GM19025 (cell line): Measurements from ENCODE around the gene PHYH.
A peak's percentile ranks its signal among the peaks of the same experiment; 100 is the strongest.
"Not testable (repeated sequence)": the region's sequence is repeated elsewhere in the genome, so short reads cannot be mapped to it uniquely, and the experiment has no call there.

Experiments
- ATAC-seq: cut with Tn5 transposase; IDR thresholded peaks from one replicate; pipeline ENCODE4 v1.9.1; 2021; ENCODE audit warnings: mild to moderate bottlenecking, low read depth, moderate library complexity; ENCODE audit not compliant: unreplicated experiment

PHYH gene

DNA sequence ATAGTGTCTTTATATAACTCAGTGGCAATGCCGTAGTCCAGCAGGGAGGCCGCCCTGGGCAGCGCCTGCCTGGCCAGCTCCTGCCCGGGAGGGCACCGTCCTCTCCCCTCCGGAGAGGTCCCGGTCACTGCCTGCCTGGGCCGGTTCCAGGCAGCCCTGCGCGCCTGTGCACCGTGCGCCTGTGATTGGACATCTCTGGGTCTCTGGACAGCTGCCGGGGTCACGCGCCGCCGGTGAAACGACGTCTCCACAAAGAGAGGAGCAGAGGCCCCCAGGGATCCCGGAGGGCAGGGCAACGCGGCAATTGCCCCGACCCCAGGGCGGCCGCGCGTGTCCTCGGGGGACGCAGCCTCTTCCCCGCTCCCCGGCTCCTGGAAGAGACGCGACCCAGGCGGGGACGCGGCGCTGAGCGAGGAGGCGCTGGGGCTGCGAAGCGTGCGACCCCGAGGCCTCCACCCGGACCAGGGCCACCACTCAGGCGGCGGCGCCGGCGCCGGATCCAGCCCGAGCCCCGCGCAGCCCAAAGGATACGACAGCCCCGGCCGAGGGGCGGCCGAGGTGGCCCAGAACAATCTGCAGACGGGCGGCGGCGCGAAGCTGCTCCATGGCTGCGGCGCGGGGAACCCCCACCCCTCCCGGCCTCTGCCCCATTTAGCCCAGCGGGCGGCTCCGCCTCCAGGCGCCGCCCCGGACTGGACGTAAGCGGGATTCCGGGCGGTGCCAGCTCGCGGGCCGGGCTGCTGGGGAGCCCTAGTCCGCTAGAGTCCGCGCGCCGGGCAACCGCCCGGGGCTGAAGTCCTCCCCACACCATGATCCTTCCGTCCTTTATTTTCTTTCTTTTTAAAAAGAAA, at the start of gene PHYH:
PHYH (minus strand) TSS at position 628 of the 851 bp plus-strand sequence; CDS start at position 606, 22 bp downstream.
- peak; percentile 83 for ATAC-seq

DNA sequence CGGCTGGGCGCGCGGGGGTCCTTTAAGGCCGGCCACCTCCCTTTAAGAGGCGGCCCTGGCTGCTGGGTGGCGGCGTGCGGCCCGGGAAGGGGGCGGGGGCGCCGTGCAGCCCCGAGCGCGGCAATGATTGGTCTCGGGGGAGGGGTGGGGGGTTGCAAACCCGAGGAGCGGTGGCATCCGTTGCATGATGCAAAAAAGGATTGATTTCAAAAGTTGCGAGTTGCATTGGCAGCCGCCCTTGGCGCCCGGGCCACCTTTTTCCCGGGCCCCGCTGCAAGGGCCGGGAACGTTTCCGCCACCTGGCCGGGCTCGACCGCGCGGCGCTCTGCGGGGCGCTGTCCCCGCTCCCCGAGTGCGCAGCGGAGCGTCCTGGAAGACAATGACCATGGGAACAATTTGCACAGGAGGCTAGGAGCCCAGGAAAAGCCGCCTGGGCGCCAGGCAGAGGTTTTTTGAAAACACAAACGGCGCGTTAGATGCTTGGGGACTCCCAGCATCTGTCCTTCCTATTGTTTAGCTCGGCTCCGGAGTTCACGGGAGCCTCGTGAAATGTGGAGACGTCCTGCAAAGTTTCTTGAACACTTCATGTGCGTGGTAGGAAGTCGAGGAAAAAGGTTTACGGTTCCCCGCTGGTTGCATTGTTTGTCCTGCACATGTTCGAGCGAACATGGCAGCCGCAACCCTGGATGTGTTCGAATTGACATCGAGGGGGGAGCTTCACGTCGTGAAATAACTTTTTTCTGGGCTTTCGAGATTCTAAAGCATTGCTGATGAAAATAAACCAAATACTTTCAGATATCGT, 48.6 kb upstream of the PHYH start, which contains the start of gene SEPHS1:
SEPHS1 (minus strand) TSS at position 78 of the 802 bp plus-strand sequence. CDS start 3,343 bp downstream, outside the sequence.
- peak; percentile 53 for ATAC-seq

DNA sequence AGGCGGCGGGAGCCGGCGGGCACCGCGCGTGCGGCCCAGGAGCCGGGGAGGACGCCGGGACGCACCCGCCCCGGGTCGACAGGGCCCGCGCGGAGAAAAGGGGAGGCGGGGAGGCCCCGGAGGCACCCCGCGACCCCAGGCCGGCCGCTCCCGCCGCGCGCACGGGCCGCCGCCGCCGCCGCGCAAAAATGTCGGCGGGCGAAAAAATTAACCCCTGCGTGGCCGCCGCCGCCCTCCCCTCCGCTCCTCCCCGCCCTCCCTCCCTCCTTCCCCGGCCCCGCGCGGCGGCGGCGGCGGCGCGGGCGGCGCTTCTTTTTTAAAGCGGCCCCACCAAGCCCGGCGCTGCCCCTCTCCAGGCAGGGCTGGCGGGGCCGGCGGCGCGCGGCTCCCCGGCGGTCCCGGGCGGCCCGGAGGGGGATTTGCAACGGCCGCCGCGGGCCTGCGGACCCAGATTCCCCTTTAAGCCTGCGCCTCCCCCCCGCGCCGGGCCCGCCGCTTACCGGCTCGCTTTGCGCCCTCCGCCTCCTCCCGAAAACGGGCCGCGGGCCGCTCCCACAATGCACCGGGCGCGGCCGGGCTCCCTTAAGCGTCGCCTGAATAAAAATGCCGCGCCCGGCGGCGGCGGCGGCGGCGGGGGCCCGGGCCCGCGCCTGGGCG, 47.8 kb upstream of the PHYH start:
- ATAC-seq: peak; percentile 54

DNA sequence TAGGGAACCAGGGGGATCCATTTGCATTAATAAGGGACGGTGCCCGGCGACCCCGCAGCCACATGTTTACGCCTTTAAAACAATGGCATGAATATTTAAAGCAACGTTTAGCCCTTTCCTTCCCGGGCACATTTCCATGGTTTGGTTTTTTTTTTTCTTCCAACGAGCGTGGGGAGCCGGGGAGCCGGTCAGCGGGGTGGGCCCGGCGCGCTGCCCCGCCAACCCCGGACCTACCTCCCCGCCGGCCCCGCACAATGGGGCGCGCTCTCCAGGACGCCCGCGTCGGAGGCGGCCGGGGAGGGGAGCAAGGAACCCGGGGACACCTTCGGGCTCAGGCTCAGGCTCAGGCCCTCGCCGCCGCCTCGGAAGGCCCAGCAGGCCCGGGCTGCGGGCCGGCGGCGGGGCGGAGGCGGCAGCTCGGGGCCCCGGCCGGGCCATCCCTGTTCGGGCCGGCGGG, 47.2 kb upstream of the PHYH start:
- peak; percentile 25 for ATAC-seq

DNA sequence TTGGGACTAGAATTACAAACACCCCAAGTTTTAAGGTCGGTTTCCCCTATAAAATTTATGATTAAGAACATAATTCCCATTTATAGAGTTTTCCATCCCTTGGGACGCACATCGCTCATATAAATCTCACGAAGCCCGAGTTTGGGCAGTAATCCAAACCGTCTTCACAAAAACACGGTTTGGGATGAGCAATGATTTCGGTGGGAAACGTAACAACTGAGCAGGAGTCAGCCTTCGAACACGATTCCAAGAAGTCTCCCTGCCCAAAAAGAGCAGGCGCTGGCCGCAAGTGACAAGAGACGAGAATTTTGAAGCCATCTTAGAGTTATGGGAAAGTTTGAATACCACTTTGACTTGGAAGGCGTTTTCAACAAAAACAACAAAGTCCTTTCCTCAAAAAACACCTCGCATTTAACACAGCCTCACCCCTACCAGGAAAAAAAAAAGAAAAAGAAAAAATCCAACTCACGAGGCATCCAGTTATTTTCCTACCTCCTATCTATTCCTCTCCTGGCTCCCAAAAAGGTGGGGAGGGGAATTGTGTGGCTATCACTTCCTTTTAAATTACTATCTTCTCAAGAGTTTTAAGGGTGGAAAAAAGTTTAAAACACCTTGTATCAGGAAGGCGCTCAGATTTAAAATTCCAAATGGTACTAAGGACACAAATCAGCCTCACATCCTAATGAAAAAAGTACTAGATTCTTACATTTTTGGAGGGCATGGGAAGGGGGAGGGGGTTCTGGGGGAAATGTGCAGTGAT, 46.6 kb upstream of the PHYH start:
- no peak for ATAC-seq

DNA sequence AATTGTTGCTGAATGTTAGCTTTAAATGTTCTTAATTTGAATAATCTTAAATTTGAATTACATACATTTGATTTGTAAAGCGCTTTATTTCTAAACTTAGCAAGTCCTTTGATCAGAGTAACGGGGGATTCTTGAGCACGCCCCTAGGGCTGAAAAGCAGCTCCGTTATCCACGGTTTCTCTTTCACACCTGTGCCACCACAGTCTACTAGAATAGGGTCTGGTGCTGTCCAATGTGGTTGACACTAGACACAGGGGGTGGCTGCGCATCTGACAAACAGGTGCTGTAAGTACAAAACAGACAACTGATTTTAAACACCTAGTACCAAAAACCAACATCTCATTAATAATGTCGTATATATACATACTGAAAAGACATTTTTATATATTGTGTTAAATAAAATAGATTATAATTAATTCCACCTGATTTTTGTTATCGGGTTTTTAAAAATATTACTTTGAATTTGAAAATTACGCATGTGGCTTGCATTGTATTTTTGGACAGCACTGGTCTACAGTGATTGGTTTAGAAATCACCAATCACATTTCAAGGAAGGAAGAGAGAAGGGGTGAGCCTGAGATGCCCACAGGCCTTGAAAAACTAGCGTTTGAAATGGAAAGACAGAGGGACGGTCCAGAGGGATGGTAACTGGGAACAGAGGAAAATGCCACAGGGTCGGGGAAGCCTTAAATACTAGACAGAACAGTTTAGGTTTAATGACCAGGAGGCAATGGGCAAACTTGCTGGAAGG, 40.9 kb upstream of the PHYH start:
- ATAC-seq: peak; percentile 87

DNA sequence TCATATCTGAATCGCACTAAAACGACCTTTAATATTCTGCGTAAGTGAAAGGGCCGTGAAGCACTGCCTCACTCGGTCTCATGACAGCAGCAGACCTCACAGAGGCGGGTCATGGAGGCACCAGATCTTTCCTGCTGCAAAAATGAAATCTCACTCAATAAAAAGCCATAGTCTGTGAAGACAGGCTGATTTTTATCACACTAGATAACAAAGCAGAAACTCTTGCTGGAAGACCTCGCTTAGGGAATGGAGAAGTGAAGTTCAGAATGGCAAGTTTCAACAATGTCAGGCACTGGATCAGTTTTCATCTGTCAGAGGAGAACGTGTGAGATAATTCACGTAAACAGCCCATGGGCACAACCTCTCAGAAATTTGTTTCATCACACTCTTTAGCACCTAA, 40.2 kb upstream of the PHYH start:
- ATAC-seq: no peak

DNA sequence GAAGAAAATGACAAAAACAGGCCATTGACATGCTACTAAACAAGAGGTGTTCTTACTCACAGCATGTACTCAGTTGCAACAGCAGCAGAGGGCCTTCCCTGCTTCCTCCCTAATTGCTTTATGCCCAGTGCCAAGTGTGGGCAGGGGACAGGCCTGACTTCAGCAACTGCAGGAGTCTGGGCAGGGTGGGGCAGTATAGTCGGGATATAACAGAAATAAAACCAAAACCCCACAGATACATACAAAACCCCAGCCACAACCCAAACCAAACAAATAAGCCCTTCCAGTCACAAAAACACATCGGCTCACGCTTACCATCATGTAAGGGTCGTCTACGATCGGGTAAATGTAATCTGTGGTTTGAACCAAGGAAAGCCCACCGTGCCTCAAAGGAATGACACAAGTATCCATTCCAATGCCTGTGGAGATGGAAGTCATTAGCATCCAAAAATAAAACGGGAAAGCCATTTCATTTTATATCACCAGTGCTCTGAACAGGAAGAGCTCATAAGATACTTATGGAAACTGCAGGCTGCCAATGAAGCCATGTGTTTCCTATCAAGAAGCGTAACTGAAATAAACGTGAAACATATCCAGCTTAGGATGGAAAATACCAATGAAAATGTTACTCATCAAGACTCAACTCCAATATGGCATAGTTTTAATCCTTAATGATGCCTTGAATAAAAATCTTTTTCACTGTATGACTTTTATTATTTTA, 38.7 kb upstream of the PHYH start:
- ATAC-seq: no peak

DNA sequence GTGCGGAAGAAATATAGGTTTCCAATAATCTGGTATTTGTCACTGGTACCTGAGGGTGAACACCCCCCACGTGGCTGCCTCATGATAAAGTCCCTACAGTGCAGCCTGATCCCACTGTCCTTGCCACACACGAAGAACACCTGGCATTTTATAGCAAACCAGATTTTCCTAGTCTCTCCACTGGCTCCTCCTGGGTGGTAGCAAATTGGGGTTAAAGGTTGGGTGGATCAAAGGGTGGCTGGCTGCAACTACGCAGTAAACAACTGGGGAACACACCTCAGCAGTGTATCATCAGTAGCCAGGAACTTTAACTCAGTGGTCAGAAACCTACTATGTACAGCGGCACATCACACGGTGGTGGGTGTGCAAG, 37.9 kb upstream of the PHYH start:
- no peak for ATAC-seq

DNA sequence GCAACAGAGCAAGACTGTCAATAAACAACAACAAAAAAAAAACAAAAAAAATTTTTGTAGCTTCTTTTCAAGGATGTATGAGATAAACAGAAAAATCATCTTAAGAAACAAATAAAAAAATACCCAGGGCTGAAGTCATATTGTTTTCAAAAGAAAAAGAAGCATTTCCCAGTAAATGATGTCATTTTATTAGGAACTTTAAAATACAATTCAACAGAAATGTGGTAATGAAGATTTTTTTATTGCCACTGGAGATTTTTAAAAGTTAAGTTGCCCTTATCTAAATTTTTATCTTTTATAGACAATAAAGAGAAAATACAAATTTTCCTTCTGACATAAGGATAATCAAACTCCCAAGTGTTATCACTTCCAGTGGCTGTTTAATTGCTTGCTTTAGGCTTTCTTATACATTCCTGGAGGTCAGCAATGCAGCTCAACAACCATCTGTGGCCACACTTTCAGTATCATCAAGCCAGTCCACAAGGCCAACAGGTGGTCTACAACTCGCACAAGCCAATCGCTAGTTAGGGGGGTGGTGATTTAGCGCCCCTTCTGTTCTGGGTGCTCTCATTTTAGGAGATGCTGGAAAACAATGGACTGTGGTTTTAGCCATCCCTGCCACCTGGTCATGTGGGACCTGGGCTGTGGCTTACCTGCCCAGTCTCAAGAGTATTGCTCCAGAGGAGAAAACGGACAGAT, 37.4 kb upstream of the PHYH start:
- no peak for ATAC-seq

DNA sequence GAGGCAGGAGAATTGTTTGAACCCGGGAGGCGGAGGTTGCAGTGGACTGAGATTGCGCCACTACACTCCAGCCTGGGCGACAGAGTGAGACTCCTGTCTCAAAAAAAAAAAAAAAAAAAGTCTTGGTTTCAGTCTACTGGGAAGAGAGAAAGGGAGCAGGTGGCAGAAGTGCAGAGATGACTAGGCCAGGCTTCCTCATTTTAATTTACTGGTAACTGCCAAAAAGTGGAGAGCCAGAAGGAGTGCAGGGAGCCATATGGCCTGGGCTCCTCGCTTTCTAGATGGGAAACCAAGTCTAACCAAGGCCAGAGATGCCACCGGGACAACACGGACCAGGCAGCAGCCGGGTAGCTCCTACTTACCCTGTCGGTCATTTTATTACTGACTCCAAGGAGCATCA, 36.0 kb upstream of the PHYH start:
- ATAC-seq: no peak

DNA sequence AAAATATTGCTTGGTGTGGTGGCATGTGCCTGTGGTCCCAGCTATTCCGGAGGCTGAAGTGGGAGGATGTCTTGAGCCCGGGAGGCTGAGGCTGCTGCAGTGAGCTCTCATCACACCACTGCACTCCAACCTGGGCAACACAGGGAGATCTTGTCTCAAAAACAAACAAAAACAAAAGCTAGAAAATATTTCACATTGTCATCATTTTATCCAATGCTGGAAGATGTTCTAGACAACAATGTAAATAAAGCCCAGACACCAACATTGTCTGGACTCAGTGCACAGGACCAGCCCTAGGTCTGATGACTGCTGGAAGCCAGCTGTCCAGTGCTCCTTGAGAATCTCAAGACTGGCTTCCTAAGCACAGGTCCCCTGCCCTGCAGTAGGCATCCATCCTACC, 34.7 kb upstream of the PHYH start:
- ATAC-seq: no peak

DNA sequence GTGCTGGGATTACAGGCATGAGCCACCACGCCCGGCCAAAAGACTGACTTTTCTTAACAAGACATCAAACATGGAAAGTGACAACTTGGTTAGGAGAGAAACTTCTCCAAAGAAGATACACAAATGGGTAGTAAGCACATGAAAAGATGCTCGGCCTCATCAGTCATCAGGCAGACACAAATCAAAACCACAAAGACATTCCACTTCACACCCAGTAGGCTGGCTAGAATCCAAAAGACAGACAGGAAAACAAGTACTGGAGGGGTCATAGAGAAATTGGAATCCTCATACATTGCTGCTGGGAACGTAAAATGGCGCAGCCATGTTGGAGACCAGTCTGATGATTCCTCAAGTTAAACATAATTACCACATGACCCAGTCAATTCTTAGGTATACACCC, 31.8 kb upstream of the PHYH start:
- ATAC-seq: no peak

DNA sequence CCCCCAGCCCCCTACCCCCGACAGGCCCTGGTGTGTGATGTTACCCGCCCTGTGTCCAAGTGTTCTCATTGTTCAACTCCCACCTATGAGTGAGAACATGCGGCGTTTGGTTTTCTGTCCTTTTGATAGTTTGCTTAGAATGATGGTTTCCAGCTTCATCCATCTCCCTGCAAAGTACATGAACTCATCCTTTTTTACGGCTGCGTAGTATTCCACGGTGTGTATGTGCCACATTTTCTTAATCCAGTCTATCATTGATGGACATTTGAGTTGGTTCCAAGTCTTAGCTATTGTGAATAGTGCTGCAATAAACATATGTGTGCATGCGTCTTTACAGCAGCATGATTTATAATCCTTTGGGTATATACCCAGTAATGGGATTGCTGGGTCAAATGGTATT, 31.1 kb upstream of the PHYH start:
- not testable (repeated sequence) for ATAC-seq

DNA sequence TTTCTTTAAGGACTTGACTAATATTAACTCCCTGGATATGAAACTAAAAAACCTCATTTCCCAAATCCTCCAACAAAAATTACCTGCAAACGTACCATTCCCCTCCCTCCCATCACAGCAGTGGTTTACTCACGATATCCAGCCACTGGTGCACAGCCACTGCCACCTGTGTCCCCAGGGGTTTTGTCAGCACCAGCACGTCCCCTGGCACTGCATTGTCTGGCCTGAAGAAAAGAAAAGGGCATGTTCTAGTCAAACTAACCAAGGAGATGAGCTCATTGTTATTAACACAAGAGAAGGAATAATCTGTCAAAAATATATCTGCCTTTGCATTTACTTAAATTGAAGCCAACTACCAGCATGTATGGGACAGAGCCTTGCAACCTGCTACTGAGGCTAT, 29.7 kb upstream of the PHYH start:
- ATAC-seq: no peak

DNA sequence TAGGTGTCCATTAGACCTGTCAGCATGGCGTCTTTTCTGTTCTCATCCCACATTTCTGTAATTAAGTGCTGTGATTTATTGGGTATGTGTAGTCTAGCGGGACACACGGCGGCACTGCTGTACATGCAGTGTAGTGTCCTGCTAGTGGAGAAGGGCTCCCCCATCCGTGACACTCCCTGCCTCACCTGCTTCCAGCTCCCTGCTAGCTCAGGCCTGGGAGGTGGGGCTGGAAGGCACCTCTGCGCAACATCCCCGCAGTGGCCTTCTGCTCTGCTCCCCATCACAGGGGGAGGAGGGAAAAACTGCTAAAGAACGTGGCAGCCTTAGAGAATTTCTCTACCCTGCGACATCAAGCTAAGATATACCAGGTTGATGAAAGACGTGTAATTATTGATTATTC, 28.7 kb upstream of the PHYH start:
- no peak for ATAC-seq

DNA sequence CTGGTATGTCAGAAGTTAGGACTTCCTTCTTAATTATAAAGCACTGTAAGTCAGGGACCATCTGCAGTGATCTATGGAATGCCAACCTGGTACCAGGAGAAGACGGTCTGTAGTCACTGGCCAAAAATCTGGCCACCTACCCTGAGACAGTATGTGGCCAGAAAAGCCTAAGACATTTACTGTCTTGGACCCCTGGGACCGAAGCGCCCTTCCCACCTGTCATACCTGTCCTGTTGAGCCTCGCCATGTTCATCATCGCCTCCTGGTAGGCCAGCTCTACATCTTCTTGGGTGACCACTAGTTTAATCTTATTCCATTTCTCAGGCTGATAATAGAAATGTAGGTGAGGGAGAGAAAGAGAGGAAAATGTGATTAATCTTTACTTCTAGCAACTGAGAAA, 28.3 kb upstream of the PHYH start:
- ATAC-seq: no peak

DNA sequence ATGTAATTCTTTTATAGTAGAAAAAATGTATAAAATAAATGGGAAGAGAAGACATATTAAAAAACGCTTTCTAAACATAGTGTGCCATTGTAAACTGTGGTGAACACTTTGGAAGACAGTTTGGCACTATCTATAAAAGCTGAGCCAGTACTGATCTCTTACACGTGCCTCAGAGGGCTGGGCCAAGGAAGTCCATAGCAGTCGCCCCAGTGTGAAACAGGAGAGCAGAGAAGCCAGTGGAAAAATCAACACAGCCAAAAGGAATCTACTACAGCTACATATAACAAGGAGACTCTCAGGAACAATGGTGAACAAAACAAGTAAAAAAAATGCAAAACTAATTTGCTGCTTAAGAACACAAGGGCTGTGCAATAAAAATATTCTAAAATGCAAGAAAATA, 27.7 kb upstream of the PHYH start:
- ATAC-seq: no peak
